ENCODE measurements around the gene SLC24A4.

GRCh38 chr14:92292673-92293072, 30.3 kb upstream of the SLC24A4 start:
- TF ChIP-seq, protein P1, sequence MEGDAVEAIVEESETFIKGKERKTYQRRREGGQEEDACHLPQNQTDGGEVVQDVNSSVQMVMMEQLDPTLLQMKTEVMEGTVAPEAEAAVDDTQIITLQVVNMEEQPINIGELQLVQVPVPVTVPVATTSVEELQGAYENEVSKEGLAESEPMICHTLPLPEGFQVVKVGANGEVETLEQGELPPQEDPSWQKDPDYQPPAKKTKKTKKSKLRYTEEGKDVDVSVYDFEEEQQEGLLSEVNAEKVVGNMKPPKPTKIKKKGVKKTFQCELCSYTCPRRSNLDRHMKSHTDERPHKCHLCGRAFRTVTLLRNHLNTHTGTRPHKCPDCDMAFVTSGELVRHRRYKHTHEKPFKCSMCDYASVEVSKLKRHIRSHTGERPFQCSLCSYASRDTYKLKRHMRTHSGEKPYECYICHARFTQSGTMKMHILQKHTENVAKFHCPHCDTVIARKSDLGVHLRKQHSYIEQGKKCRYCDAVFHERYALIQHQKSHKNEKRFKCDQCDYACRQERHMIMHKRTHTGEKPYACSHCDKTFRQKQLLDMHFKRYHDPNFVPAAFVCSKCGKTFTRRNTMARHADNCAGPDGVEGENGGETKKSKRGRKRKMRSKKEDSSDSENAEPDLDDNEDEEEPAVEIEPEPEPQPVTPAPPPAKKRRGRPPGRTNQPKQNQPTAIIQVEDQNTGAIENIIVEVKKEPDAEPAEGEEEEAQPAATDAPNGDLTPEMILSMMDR (IDR thresholded peaks at IDR 0.05; ENCODE audit: poor library complexity) = no peak
- TF ChIP-seq EZH2 (IDR thresholded peaks at IDR 0.05; ENCODE audit: borderline replicate concordance) = no peak
- no peak for TF ChIP-seq EZH2phosphoT487 (IDR thresholded peaks at IDR 0.05; ENCODE audit: low read depth, severe bottlenecking, unreplicated experiment)

Data from hepatocyte (in vitro differentiated cells).